Measurements from ENCODE around the gene RTEL1. TPM values are rescaled to one million over a fixed set of nuclear protein-coding genes. Genes with fewer than 3 reads are reported as not detected.

RTEL1 gene
- total RNA-seq, 2 donors from 2014 or later = 7.3 to 50.4 TPM

DNA sequence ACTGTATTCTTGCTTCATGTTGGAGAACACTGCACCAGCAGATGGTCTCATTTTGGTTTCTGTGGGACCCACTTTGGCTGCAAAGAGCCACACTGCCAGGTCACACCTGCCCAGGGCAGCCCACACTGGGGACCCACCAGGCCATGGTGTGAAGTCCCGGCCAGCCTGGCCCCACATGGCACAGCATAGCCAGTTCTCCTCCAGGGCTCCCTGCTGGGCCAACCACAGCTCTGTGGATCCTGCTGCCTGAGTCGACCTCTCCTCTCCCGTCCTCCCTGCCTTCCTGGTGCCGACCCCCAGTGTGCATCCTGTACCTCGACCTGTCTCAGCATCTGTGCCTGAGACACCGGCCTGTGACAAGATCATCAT lies 46.6 kb downstream of the RTEL1 start:
- Histone ChIP-seq H3K4me1 (peaks cover 25% of the 10 kb centered on the region), H3K27me3 (no peaks in the 10 kb centered on the region), H3K27ac (no peak overlapping the region), H3K9me3 (no peaks in the 10 kb centered on the region), H3K4me3 (no peak overlapping the region), H3K36me3 (replicated peaks in 1 of 2; ENCODE audit: insufficient read depth in 1 of 2, low read depth in 2 of 2) (peaks cover 0 to 3% of the 10 kb centered on the region in 2 donors)
- intact Hi-C loops (cut with DNase I) = loop anchor here (5.0 kb wide), 1 partner anchor 33 kb away; the partner anchor contains the start of genes LIME1 and SLC2A4RG
- 68 to 100% methylated on average over 2 to 4 of the region's 6 CpGs for WGBS, 2 donors
- DNase-seq (peak in 1 of 4 donors; percentile 2), ATAC-seq (no peak)
- TF ChIP-seq, protein P1, sequence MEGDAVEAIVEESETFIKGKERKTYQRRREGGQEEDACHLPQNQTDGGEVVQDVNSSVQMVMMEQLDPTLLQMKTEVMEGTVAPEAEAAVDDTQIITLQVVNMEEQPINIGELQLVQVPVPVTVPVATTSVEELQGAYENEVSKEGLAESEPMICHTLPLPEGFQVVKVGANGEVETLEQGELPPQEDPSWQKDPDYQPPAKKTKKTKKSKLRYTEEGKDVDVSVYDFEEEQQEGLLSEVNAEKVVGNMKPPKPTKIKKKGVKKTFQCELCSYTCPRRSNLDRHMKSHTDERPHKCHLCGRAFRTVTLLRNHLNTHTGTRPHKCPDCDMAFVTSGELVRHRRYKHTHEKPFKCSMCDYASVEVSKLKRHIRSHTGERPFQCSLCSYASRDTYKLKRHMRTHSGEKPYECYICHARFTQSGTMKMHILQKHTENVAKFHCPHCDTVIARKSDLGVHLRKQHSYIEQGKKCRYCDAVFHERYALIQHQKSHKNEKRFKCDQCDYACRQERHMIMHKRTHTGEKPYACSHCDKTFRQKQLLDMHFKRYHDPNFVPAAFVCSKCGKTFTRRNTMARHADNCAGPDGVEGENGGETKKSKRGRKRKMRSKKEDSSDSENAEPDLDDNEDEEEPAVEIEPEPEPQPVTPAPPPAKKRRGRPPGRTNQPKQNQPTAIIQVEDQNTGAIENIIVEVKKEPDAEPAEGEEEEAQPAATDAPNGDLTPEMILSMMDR (IDR thresholded peaks at IDR 0.05) = no peak
- TF ChIP-seq POLR2A (IDR thresholded peaks at IDR 0.05) = no peak

- Histone ChIP-seq H3K27ac (no peak overlapping the region), H3K9me3 (no peaks in the 10 kb centered on the region), H3K4me3 (no peak overlapping the region), H3K4me1 (peaks cover 24% of the 10 kb centered on the region), H3K36me3 (replicated peaks in 1 of 2; ENCODE audit: insufficient read depth in 1 of 2, low read depth in 2 of 2) (peaks cover 0 to 3% of the 10 kb centered on the region in 2 donors), H3K27me3 (no peaks in the 10 kb centered on the region)
- ATAC-seq (no peak), DNase-seq (no peak)
- TF ChIP-seq, protein P1 (IDR thresholded peaks at IDR 0.05) = no peak
- TF ChIP-seq POLR2A (IDR thresholded peaks at IDR 0.05) = no peak
- 80 to 89% methylated on average over 7 to 8 of the region's 8 CpGs for WGBS, 2 donors
- intact Hi-C loops (cut with DNase I) = no loop called here
These were observed 47.3 kb downstream of the RTEL1 start for GRCh38 chr20:63705232-63706026.

DNA sequence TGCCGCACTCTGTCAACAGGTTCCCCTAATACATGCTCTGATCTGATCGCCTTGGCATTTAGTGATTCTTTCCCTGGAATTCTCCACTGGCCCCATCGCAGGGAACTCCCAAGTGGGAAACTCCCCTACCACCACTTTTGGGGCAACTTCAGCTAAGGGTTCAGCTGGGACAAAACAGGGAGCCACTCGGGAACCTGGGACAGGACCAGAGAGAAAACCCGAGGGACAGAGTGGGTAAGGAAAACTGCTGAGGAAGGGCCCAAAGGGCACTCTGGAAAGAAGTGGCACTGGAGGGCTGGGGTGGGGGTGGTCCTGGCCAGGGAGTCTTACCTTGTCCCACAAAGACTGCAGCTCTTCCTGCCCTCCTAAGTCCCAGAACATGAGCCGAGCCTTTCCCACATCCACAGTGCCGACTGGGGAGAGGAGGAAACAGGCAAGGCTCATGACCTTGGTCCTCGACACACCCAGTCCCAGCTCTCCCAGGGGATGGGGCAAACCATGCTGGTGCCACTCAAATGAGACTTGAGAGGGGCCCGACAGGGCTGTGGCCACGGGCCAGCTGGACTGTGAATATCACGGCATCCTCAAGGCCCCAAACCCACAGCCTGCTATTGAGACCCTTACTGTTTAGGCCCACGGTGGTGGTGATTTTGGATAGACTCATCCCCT lies 48.0 kb downstream of the RTEL1 start:
- intact Hi-C loops (cut with DNase I) = no loop called here

DNA sequence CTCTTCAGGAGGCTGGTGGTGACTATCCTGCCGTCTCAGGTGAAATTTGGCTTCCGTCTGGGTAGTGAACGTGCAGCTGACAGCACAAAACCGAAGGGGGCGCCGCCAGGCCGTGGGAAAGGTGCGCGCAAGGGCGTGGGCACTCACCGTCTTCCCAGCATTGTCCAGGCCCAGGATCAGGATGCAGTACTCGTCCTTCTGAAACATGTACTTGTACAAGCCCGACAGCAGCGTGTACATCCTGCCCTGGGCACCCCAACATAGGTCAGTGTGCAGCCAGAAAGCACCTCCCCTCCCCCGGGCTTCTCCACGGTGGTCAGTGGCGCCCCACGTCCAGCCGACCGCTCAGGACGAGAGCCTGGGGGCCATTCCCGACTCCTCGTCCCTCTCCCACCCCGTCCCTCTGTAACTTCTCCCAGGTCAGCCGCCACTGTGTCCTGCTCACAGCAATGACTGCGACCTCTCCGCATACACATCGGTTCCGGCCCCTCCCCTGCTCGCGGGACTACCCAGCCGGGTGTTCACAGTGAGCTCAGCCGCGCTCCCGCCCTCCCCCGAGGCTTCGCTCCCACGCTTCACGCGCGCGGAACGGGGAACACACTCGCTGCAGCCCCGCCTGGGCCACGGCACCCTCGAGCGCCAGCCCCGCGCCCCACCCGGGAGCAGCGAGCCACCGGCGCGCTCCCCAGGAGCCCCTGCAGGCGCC lies 48.9 kb downstream of the RTEL1 start:
- intact Hi-C loops (cut with DNase I) = no loop called here
- Histone ChIP-seq H3K9me3 (no peaks in the 10 kb centered on the region), H3K27ac (peak overlapping the region; percentile 69 to 83 (median 78)), H3K36me3 (replicated peaks in 1 of 2; ENCODE audit: insufficient read depth in 1 of 2, low read depth in 2 of 2) (peaks cover 0 to 6% of the 10 kb centered on the region in 2 donors), H3K4me3 (peak overlapping the region; percentile 67 to 88), H3K27me3 (no peaks in the 10 kb centered on the region), H3K4me1 (peaks cover 24% of the 10 kb centered on the region)
- 2 to 4% methylated on average over 9 to 56 of the region's 56 CpGs for WGBS, 2 donors
- no peak for TF ChIP-seq POLR2A (IDR thresholded peaks at IDR 0.05)
- TF ChIP-seq, protein P1 (IDR thresholded peaks at IDR 0.05) = peak in 2 of 7 experiments; percentile 8 to 26
- DNase-seq (peak; percentile 33 to 42 (median 41)), ATAC-seq (peak; percentile 31)

More for the DNA sequence above, 48.0 kb downstream of the RTEL1 start:
- 58 to 61% methylated on average over 9 to 12 of the region's 12 CpGs for WGBS, 2 donors
- H3K27me3 ChIP-seq = no peaks in the 10 kb centered on the region
- H3K27ac ChIP-seq = no peak overlapping the region
- DNase-seq (no peak), ATAC-seq (no peak)
- H3K36me3 ChIP-seq (replicated peaks in 1 of 2; ENCODE audit: insufficient read depth in 1 of 2, low read depth in 2 of 2) = peaks cover 0 to 4% of the 10 kb centered on the region in 2 donors
- H3K4me3 ChIP-seq = no peak overlapping the region
- H3K4me1 ChIP-seq = peaks cover 24% of the 10 kb centered on the region
- TF ChIP-seq POLR2A (IDR thresholded peaks at IDR 0.05) = no peak
- no peaks in the 10 kb centered on the region for H3K9me3 ChIP-seq

Data from body of pancreas (tissue), 4 donors.